Brain microvascular endothelial cell (primary cell): ENCODE data around the gene ITGB7.

ENCODE experiments used
- DNase-seq: peaks from one replicate; pipeline ENCODE4 v3.0.0-alpha.2; 2020
- H3K27ac ChIP-seq: fragments of 250-450 bp; sonication (Bioruptor Pico); 2 replicates; pipeline ENCODE4 v1.5.1; 2020; ENCODE audit warnings: mild to moderate bottlenecking, moderate library complexity
- H3K27me3 ChIP-seq: fragments of 250-450 bp; sonication (Bioruptor Pico); replicated peaks from 2 replicates; pipeline ENCODE4 v1.5.1; 2020; ENCODE audit warnings: mild to moderate bottlenecking
- H3K36me3 ChIP-seq: fragments of 250-450 bp; sonication (Bioruptor Pico); replicated peaks from 2 replicates; pipeline ENCODE4 v1.5.1; 2020; ENCODE audit warnings: mild to moderate bottlenecking
- H3K4me3 ChIP-seq: 2 replicates; pipeline ENCODE4 v1.5.1; 2011; ENCODE audit warnings: low read depth, mild to moderate bottlenecking, control low read depth, low read length, moderate library complexity
- CTCF ChIP-seq: IDR thresholded peaks from 2 replicates; pipeline ENCODE4 v1.5.1; 2011; ENCODE audit warnings: low read depth, mild to moderate bottlenecking, moderate library complexity, low read length, control low read depth, inconsistent platforms; ENCODE audit errors: missing control alignments
- in situ Hi-C: cut with HindIII; loops from 2 replicates; pipeline ENCODE4 v1.10.0; 2017; ENCODE audit warnings: low sequenced_read_pairs, low pct_ligation_motif_present

Gene ITGB7

GRCh38 chr12:53232646-53233461 lies 25.8 kb upstream of the ITGB7 start:
- H3K36me3 ChIP-seq, result no peaks in the 10 kb centered on the region
- no peaks in the 10 kb centered on the region for H3K27me3 ChIP-seq
- H3K27ac ChIP-seq, result no peak overlapping the region
- no peak for TF ChIP-seq CTCF
- peak overlapping the region; percentile 60 for H3K4me3 ChIP-seq
- DNase-seq, result no peak
- in situ Hi-C loops, result no loop called here

- DNase-seq, result no peak
- peak within 1 kb of the TSS; percentile 60 for H3K4me3 ChIP-seq
- in situ Hi-C loops, result no loop called here
Measured at GRCh38 chr12:53231921-53232645, 25.0 kb upstream of the ITGB7 start, which contains the start of gene RARG. Gene RARG, minus strand, starts transcription at chr12:53232209. Its CDS starts 4,664 bp downstream, at chr12:53227545.

GRCh38 chr12:53231671-53231920 lies 24.5 kb upstream of the ITGB7 start:
- Histone ChIP-seq H3K27ac (no peak overlapping the region), H3K27me3 (no peaks in the 10 kb centered on the region), H3K4me3 (peak overlapping the region; percentile 60), H3K36me3 (no peaks in the 10 kb centered on the region)
- no peak for TF ChIP-seq CTCF
- in situ Hi-C loops, result no loop called here
- no peak for DNase-seq

More at GRCh38 chr12:53231921-53232645, 25.0 kb upstream of the ITGB7 start, which contains the start of gene RARG:
- Histone ChIP-seq H3K27me3 (no peaks in the 10 kb centered on the region), H3K36me3 (no peaks in the 10 kb centered on the region), H3K27ac (no peak within 1 kb of the TSS)
- TF ChIP-seq CTCF, result no peak

GRCh38 chr12:53230108-53230845 lies 23.2 kb upstream of the ITGB7 start:
- no peak for TF ChIP-seq CTCF
- in situ Hi-C loops, result no loop called here
- DNase-seq, result no peak
- H3K27ac ChIP-seq, result no peak overlapping the region
- no peak overlapping the region for H3K4me3 ChIP-seq
- no peaks in the 10 kb centered on the region for H3K36me3 ChIP-seq
- H3K27me3 ChIP-seq, result no peaks in the 10 kb centered on the region

GRCh38 chr12:53229454-53229853 lies 22.4 kb upstream of the ITGB7 start:
- no peak for TF ChIP-seq CTCF
- no peaks in the 10 kb centered on the region for H3K27me3 ChIP-seq
- H3K36me3 ChIP-seq, result no peaks in the 10 kb centered on the region
- DNase-seq, result no peak
- no peak overlapping the region for H3K27ac ChIP-seq
- in situ Hi-C loops, result no loop called here
- no peak overlapping the region for H3K4me3 ChIP-seq
